Stimulated activated CD4-positive, alpha-beta T cell treated with anti-CD3 and anti-CD28 coated beads, Interleukin-15, amount 100 ng/mL, for 24 hours (primary cell): Measurements from ENCODE around the gene KRT17.
"Not testable (repeated sequence)": the region's sequence is repeated elsewhere in the genome, so short reads cannot be mapped to it uniquely, and the experiment has no call there.

Experiments used
- DNase-seq: peaks from one replicate; pipeline ENCODE4 v3.0.0-alpha.2; 2020

Gene KRT17

DNA sequence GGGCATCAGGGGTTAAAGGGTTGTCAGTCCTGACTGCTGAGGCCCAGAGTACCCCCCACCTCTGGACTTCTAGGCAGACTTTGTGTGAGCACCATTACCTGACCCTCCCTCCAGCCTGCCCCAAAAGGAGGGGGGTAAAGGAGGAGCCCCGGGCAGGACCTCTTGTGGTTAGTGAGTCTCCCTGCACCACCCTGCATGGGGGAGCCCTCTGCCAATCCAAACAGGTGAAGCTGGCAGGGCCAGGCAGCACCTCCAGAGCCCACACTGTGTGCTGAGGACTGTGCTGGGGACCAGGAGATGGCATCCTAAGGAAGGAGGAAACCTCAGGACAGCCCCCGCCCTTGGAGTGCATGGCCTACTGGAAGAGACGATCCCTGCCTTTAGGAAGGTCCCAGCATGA is 35.1 kb downstream of the KRT17 start:
- no peak for DNase-seq

DNA sequence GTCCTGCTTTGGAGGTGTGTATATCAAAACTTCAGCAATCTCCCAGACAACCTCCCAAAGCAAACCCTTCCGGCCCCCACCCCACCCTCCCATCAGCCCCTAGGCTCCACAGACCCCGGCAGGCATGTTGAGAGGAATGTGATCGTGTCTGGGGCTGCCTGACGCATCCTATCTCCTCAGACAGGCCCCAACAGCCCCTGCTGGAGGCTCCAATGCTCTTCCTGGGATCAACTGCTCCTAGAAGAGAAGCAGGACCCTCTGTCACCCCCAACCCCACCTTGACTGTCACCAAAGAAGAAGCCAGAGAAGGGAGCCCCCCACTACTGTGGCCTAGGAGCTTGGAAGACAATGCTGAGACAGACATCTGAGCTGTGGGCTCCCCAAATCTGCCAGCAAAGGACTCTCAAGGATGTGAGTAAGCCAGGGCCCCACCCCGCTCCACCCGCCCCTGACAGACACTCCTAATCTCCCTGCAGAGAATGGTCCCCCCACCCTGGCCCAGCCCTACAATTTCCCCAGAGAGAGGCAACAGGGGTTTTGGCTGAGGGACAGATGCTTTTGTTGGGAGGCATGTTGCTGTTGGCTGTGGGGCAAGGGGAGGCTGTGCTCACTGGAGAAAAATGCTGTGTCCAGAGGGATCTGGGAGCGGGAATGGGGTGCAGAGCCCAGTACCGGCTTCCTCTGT is 36.1 kb downstream of the KRT17 start:
- DNase-seq = no peak

DNA sequence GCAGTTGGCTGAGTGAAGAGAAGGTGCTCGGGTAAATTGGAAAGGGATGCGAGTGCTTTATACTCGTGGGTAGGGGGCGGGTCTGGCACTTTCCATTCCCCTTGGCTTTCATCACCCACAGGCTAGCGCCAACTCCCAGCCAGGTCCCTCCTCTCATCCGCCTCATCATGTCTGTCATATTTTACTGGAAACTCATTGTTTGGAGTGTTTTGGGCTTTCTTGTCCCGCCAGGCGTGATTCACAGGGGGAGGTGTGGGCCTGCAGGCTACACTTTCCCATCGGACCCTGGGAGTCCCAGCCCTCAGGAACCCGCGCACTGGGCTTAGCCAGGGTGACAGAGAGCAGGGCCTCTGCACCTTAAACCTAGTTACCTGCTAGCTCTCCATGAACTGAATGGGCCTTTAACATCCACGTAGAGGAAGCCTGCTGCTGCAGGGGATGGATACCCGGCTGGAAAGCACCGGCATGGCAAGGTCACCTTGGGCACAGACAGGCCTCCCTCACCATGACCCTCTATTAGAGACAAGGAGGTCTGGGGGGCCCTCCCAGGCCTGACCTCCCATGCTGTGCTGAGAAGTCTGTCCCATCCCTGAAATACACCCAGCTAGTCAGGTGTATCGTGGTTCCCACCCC is 37.4 kb downstream of the KRT17 start, which contains the start of gene KRT14:
KRT14 (minus strand) TSS at position 33 of the 633 bp plus-strand sequence. CDS start 61 bp downstream, outside the sequence.
- no peak for DNase-seq

DNA sequence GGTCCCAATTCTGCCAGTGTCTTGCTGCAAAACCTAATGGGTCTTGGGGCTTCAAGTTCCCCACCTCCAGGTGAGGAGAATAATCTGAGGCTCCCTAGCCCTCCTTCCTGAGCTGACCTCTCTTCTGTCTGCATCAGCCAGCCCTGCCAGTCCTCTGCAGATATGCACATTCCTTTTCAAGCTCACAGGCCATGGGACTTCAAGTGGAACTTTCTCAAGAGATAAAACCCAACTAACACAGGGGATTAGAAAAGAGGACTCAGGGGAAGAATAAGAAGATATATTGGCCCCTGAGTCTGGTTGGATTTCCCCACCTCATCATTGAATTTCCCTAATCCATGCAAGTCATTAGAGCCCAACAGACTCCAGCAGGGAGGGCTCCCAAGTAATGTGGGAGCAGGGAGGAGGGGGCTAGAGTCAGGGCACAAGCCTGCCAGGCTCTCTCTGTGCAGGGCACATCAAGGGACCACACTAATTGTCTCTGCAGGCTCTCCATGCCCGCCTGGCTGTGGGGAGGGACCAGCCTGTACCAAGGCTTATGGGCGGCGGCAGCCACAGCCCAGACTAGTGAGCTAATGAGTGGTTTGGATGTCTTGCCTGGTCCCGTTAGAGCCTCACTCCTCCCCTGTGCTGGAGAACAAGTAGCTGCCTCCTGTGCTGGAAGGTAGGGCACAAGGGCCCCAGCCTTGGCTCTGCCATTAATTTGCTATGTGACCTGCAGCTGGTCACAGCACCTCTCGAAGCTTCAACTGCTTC is 38.9 kb downstream of the KRT17 start:
- no peak for DNase-seq

DNA sequence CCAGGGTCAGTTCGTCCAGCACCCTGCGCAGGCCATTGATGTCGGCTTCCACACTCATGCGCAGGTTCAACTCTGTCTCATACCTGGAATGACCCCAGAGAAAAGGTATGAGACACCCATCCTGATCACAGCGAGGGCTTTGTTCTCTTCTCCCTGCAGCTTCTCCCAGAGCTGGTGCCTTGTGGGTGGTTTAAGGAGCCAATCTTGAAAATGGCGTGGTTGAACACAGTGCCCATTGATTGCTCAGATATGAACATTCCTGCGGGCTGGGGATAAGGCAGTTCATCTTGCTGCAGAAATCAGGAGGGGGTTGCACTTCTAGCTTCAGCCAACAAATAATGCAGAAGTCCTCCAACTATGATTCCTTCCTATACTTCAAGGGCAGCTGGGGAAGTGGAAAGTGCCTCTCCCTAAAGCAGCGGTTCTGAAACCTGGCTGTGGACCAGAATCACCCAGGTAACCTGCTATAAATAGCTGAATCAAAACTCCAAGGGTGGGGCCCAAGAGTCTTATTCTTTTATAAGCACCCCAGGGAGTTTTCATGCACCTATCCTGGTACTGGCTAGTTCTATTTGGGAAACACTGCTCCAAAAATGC is 39.9 kb downstream of the KRT17 start:
- DNase-seq = not testable (repeated sequence)

DNA sequence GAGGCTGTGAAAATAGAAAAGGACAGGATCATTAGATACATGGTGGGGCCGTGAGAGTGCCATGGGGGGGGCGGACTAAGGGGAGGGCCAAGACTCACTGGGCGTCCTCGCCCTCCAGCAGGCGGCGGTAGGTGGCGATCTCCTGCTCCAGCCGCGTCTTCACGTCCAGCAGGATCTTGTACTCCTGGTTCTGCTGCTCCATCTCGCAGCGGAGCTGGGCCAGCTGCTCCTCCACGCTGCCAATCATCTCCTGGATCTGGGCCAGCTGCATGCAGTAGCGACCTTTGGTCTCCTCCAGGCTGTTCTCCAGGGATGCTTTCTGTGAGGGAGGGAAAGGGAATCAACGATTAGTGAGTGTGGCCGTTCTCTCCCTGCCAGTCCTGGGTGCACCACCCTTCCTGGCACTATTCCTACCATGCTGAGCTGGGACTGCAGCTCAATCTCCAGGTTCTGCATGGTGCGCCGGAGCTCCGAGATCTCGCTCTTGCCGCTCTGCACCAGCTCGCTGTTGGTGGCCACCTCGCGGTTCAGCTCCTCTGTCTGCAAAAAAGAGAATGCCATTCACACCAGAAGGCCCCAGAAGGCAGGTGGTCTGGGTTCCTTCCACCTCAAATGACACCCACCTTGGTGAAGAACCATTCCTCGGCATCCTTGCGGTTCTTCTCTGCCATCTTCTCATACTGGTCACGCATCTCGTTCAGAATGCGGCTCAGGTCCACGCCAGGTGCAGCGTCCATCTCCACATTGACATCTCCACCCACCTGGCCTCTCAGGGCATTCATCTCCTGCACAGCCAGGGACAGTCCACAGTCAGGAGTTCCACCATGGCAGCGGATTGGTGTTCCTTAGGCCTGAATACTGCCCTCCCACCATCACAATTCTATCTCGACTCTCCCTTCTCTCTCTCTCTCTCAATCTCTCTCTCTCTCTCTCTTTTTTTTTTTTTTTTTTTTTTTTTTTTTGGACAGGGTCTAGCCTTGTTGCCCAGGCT is 40.9 kb downstream of the KRT17 start:
- no peak for DNase-seq

DNA sequence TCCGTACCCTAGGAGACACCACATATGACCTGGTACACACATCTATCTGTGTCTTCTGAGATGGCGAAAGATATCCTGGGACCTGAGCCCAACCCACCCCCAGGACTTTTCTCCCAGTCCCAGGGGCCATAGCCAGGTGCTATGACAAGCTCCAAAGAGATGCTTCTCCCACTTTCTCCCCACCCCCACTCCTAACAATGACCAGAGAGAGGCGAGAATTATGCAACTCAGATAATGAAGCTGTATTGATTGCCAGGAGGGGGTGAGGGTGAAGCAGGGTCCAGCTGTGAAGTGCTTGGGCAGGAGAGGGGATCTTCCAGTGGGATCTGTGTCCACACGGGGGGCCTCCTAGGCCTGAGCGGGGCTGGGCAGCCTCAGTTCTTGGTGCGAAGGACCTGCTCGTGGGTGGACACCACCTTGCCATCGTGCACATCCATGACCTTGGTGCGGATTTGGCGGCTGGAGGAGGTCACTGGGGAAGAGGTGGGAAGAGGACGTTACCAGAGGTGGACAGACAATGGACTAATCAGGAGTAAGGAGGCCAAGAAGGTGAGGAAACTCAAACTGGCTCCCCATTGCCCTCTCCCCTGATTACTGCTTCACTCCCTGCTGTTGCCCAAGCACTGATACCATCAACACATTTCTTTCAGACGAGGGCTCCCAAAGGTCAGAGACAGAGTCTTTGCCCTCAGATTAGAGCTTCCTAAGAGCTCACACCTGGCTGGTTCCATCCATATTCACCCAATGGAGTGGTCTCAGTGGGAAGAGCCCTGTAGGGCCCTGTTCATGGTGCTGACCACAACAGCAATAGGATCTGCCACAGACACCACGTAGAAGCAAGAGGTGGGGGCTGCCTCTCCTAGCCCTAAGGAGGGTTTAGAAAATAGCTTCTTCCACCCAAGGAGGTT is 42.1 kb downstream of the KRT17 start:
- DNase-seq = not testable (repeated sequence)

DNA sequence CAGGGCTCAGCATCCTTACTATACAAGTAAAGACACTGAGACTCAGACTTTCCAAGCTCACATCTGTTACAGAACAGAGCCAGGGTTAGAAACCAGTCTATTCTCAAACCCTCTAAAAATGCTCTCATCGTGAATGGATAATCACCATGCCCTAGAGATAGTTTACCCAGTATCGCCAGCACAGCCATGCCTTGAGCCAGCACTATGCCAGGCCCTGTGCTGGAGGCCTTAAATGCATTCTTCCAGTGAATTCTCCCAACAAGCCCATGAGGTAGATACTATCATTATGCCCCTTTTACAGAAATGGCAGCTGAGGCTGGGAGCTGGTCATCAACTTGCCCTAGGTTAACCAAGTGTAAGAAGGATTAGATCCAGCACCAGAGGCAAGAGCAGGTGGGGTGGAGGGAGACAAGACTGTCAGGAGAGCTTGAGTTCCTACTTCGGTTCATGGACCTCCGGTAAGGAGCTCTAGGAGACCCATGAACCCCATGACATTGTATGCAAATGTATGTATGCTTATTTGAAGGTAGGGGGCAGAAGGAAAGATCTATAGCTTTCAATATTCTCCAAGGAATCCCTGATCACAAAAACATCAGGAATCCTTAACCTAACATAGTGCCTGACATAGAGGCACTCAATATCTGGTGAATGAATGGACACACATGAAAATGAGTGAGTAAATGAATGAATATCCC is 42.9 kb downstream of the KRT17 start:
- DNase-seq = no peak

DNA sequence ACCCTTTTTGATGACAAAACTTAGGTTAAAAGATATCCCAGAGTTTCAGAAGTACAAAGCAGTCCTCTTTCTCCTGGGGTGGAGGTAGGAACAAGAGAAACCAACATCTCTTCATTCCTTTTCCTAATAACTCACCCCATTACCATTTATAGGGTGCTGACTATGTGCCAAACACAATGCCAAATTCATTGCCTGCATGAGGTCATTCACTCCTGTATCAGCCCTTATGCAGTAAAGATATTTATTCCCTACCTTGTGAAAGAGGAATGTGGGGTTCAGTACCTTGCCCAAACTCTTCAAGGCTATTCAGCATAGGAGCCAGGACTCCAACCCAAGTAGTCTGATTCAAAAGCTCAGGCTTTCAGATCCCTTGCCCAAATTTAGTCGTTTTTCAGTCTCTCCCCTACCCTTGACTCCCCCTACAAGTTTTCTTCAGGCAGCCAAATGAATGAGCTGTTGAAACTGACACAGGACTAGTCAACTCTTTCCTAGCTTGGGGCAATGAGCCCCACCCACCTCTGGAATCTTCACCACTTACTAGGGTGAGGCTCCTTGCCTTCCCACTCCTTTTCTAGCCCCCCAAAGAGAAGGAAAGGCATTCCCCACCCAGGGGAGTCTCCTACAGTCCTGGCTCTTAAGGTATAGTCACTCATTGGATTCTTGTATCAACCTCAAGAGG is 43.5 kb downstream of the KRT17 start:
- DNase-seq = no peak

DNA sequence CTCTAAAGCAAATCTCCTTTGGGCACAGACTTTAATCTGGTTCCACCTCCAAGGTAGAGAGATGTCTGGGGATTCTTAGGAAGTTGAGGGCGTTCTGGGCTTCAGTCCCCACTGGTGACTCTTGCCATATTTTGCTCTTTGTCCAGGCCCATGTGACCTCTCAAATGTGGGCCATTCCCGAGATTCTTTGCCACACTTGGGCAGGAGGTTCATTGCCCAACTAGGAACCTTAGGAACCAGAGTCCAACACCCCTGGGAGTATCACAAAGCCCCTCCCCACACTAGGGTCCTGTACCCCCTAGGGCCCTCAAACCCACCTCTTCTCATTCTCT is 44.2 kb downstream of the KRT17 start:
- DNase-seq = no peak

DNA sequence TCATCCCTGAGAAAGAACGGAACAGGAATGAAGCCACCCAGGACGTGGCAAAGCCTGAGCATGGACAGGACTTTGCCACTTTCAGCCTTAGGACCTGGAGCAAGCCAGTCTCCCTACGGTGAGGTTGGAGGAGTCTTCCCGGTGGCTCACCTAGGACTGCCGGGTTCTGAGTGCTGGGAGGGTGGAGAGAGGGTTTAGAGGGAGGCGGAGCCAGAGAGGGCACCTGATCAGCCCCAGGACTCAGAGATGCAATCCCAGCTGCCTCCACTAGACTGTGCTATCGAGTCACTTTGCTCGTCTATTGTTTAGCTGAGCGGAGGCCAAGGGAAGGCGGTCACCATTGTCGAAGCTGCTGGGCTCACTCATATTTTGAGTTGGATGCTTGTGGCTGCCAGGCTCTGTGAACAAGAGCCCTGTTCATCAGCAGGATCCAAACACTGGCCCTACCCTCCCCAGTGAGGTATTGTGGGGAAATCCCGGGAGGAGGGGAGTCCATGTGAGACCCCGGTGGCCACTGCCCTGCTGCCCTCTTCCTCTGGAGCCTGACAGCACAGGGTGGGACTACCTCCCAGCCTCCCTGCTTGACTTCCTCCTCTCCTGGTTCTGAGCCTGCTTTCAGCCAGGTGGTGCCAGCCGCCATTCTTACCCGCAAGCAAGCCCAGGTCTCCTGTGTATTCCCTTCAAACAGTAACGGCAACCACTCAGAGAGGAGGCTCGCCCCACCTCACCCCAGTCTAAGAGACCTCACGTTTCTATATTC is 44.7 kb downstream of the KRT17 start:
- peak; percentile 84 for DNase-seq

DNA sequence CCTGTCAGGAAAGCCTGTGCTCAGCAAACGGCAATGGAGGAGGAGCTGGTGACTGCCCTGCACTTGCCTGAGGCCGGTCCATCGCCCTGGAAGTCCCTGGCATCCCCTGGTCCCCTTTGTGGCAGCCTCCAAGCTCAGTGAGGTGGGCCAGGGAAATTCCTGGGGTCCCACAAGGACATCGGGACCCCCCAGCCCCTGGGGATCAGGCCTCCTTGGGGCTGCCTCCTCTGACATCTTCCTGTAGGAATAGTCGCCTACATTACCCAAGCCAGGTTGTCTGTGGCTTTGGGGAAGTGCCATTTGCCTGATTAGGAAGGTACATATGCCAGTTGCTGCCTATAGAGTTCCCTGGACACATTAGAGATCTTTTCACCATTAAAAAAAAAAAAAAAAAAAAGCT is 45.4 kb downstream of the KRT17 start:
- no peak for DNase-seq

DNA sequence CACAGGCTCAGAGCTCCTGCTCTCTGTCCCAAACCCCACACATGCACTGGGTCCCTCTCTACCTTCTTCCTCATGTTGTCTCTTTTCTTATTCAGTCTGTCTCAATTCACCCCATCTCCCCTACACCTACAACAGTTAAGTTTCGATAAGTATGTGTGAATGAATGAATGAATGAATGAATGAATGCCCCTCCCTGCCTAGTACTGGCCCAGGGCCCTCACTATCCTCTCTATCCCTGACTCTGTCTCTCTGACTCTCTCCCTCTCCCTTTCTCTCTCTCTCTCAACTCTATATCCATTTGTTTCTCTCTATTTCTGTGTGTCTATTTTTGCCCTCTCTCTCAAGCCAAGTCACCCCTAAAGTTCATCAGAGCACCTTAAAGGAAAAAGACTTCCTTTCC is 45.8 kb downstream of the KRT17 start:
- no peak for DNase-seq

DNA sequence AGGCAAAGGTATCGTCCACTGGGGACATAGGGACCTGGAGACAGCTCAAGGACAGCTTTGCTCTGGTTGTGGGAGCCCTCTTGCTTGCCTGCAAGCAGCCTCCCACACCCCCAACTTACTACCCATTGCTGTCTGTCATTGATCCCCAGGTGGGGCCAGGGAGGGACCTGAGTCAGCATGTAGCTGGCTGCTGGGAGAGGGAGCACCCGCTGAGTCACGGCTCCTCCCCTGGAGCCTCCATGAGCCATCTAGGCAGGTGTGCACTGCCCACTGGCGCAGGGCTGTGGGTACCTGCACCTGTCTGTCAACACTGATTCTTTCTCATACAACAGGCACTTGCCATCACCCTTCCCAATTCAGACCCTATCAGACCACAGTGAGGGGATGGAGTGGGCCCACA is 47.6 kb downstream of the KRT17 start:
- not testable (repeated sequence) for DNase-seq

DNA sequence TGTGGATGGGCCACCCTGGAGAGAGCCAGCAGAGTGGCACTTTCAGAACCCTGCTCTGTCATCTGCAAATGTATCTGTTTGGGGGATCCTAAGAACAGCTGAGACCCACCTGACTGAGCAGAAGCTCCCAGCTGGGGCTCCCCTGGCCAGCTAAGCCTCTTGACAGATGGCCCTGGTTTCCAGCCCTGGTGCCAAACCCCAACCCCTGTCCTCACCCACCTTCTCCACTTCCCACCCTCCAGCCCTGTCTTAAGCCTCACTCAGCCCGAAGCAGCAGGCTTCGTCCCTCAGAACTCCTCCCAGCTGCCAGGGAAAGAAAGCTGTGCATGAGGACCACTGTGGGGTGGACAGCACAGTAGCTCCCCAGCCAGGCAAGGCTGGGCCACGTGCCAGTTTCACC is 49.0 kb downstream of the KRT17 start:
- DNase-seq = no peak

DNA sequence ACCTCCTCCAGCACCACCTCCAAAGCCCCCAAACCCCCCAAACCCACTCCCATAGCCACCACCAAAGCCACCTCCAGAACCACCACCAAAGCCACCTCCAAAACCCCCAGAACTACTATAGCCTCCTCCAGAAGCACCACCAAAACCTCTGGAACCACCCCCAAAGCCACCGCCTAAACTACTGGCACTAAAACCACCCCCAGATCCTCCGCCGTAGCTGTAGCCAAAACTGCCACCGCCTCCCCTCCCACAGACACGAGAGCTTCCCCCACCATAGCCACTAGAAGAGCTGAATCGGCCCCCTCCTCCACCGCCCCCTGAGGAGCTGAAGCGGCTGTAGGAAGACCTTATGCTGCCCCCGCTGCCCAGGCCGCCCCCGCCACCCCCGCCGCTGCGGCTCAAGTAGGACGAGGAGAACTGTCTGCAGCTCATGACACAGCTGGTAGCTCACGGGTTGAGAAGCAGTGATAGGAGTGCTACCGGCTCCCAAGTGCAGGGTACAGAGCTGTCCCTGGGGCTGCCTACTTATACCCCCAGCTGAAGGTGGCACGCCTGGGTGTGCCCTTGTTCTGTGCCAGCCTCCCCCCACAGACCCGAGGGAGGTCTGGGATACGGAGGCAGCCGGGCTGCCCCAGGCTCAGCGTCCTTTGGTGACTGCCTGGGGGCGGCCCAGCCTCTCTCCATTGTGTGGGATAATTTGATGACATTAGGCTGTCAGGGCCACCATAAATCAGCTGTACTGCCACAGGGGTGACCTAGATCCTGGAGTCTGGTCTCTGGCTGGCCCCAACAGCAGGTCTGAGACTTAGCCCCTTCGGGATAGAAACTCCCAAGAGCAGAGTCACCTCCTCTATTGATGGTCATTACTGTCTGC is 52.6 kb downstream of the KRT17 start, which contains the start of gene KRT9:
KRT9 (minus strand) TSS at position 499 of the 874 bp plus-strand sequence; CDS start at position 432, 67 bp downstream.
- no peak for DNase-seq
